Measurements from ENCODE around the gene SPNS2.

SPNS2 gene

DNA sequence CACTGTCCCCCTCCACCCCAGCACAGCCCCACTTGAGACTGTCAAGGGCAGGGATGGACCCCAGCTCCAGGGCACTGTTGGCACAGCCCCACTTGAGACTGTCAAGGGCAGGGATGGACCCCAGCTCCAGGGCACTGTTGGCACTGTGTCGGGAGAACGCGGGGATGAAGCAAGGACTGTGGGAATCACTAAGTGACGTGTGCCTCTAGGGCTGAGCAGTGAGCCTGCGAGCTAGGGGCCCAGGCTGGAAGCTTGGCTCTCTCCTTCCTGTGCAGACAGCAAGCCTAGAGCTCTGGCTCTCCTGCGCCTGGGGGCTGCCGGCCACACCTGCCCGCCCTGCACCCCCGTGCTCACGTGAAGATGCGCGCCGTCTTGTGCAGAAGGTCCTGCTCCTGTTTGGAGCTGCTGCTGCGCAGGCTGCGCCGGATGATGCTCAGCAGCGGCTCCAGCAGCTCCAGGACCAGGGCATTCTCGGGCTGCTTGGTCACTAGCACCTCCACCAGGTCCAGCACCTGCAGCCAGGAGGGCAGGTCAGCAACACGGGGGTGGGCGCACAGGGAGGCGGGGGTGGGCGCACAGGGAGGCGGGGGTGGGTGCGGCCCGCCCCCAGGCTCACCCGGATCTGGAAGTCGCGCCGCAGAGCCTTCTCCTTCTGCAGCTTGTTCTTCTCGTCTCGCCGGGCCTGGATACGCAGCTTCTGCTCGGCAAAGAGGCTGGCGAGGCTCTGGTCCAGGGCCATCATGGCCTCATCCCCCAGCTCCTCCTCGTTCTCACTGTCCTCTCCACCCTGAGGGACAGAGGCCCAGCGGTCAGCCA, 45.7 kb downstream of the SPNS2 start:
- H3K36me3 ChIP-seq (ENCODE audit: low read depth): peaks cover 79% of the 10 kb centered on the region
- DNase-seq (ENCODE audit: low spot score): no peak
- no peaks in the 10 kb centered on the region for H3K4me1 ChIP-seq (ENCODE audit: insufficient read depth, poor library complexity, severe bottlenecking)
- H3K27ac ChIP-seq (ENCODE audit: poor library complexity, severe bottlenecking): no peak overlapping the region
- TF ChIP-seq, protein P1, sequence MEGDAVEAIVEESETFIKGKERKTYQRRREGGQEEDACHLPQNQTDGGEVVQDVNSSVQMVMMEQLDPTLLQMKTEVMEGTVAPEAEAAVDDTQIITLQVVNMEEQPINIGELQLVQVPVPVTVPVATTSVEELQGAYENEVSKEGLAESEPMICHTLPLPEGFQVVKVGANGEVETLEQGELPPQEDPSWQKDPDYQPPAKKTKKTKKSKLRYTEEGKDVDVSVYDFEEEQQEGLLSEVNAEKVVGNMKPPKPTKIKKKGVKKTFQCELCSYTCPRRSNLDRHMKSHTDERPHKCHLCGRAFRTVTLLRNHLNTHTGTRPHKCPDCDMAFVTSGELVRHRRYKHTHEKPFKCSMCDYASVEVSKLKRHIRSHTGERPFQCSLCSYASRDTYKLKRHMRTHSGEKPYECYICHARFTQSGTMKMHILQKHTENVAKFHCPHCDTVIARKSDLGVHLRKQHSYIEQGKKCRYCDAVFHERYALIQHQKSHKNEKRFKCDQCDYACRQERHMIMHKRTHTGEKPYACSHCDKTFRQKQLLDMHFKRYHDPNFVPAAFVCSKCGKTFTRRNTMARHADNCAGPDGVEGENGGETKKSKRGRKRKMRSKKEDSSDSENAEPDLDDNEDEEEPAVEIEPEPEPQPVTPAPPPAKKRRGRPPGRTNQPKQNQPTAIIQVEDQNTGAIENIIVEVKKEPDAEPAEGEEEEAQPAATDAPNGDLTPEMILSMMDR (IDR thresholded peaks at IDR 0.05; ENCODE audit: poor library complexity, severe bottlenecking): no peak
- ATAC-seq (ENCODE audit: low read depth): no peak
- H3K27me3 ChIP-seq (ENCODE audit: insufficient read depth, poor library complexity, severe bottlenecking): no peaks in the 10 kb centered on the region
- H3K9me3 ChIP-seq (ENCODE audit: severe bottlenecking): no peaks in the 10 kb centered on the region
- H3K4me3 ChIP-seq (ENCODE audit: severe bottlenecking): no peak overlapping the region

DNA sequence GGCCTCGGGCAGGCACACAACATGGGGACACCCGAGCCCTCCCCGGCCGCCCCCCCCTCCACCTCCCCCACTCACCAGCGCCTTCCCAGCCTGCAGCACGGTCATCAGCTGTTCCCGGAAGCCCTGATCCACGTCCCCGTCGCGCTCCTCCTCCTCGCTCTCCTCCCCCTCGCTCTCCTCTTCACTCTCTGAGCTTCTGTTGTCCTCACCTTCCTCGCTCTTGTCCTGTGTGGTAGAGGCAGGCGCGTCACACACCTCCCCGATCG, 46.2 kb downstream of the SPNS2 start:
- TF ChIP-seq, protein P1 (IDR thresholded peaks at IDR 0.05; ENCODE audit: poor library complexity, severe bottlenecking): no peak
- no peaks in the 10 kb centered on the region for H3K27me3 ChIP-seq (ENCODE audit: insufficient read depth, poor library complexity, severe bottlenecking)
- no peak overlapping the region for H3K4me3 ChIP-seq (ENCODE audit: severe bottlenecking)
- no peak for DNase-seq (ENCODE audit: low spot score)
- H3K4me1 ChIP-seq (ENCODE audit: insufficient read depth, poor library complexity, severe bottlenecking): no peaks in the 10 kb centered on the region
- no peak overlapping the region for H3K27ac ChIP-seq (ENCODE audit: poor library complexity, severe bottlenecking)
- no peaks in the 10 kb centered on the region for H3K9me3 ChIP-seq (ENCODE audit: severe bottlenecking)
- peaks cover 80% of the 10 kb centered on the region for H3K36me3 ChIP-seq (ENCODE audit: low read depth)
- no peak for ATAC-seq (ENCODE audit: low read depth)

DNA sequence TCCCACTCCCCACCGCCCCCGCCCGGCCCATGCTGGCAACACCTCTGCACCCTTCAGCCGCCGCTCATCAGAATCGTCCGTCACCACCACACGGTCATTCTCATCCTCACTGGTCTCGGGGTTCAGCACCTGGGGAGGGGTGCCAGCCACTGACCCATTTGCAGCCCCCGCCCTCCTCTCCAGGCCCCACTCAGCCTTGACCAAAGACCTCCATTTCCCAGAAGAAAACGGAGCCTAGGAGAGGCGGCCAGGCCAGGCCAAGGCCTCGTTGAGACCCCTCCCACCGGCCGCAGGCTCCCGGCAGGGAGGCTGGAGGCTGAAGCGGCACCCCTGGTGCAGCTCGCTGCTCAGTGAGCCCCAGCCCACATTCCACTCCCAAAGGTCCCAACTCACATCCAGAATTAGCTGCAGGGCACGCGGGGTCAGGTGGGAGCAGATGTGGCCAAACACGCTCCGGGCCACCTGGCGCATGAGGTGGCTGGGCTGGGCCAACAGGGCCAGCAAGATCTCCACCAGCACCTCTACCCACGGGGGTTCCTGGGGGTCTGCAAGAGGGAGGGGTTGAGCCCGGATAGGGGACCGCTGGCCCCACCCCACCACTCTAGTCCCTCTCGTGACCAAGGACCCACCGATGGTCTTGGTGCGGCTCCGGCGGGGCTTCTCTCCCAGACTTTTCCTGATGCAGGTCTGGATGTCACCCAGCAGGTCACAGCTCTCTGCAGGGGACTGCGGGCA, 46.7 kb downstream of the SPNS2 start:
- no peak overlapping the region for H3K4me3 ChIP-seq (ENCODE audit: severe bottlenecking)
- TF ChIP-seq, protein P1 (IDR thresholded peaks at IDR 0.05; ENCODE audit: poor library complexity, severe bottlenecking): no peak
- H3K27ac ChIP-seq (ENCODE audit: poor library complexity, severe bottlenecking): no peak overlapping the region
- no peaks in the 10 kb centered on the region for H3K9me3 ChIP-seq (ENCODE audit: severe bottlenecking)
- no peaks in the 10 kb centered on the region for H3K4me1 ChIP-seq (ENCODE audit: insufficient read depth, poor library complexity, severe bottlenecking)
- no peaks in the 10 kb centered on the region for H3K27me3 ChIP-seq (ENCODE audit: insufficient read depth, poor library complexity, severe bottlenecking)
- no peak for DNase-seq (ENCODE audit: low spot score)
- H3K36me3 ChIP-seq (ENCODE audit: low read depth): peaks cover 80% of the 10 kb centered on the region
- no peak for ATAC-seq (ENCODE audit: low read depth)

DNA sequence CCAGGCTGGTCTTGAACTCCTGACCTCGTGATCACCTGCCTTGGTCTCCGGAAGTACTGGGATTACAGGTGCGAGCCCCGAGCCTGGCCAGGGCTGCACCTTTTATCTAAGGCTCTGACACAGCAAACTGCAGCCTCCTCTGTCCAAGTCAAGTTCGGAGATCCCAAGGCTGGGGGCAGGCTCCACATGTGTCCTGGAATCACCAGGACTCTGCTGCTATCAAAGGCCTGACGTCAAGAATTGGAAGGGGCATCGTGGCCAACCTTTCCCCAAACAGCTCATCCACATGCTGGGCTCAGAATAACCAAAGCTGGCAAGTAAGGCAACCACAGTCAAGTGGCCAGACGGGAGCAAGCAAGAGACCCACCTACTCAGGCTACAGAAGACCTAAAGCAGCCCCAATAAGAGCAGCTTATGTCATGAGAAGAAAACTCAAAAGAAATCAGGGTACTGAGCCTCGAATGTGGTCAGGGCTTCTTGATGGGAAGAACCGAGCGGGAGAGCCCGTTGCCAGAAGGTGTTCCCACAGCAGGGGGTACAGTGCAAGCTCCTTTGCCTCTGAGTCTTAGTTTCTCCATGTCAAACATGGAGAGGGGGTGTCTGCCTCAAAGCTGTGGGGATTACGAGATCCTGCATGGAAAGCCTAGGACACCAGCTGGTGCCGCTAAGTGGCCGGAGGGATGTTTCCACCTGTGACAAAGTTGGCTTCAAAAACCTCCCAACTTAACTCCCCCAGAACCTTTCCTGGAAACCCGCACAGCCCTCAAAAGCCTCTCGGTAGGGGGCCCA, 48.6 kb downstream of the SPNS2 start:
- Histone ChIP-seq H3K4me3 (ENCODE audit: severe bottlenecking) (no peak overlapping the region), H3K36me3 (ENCODE audit: low read depth) (peaks cover 82% of the 10 kb centered on the region), H3K27ac (ENCODE audit: poor library complexity, severe bottlenecking) (no peak overlapping the region), H3K9me3 (ENCODE audit: severe bottlenecking) (no peaks in the 10 kb centered on the region), H3K4me1 (ENCODE audit: insufficient read depth, poor library complexity, severe bottlenecking) (no peaks in the 10 kb centered on the region), H3K27me3 (ENCODE audit: insufficient read depth, poor library complexity, severe bottlenecking) (no peaks in the 10 kb centered on the region)
- DNase-seq (ENCODE audit: low spot score): no peak
- no peak for ATAC-seq (ENCODE audit: low read depth)
- TF ChIP-seq, protein P1 (IDR thresholded peaks at IDR 0.05; ENCODE audit: poor library complexity, severe bottlenecking): no peak
